ENCODE results near the gene ADGRG1.

DNA sequence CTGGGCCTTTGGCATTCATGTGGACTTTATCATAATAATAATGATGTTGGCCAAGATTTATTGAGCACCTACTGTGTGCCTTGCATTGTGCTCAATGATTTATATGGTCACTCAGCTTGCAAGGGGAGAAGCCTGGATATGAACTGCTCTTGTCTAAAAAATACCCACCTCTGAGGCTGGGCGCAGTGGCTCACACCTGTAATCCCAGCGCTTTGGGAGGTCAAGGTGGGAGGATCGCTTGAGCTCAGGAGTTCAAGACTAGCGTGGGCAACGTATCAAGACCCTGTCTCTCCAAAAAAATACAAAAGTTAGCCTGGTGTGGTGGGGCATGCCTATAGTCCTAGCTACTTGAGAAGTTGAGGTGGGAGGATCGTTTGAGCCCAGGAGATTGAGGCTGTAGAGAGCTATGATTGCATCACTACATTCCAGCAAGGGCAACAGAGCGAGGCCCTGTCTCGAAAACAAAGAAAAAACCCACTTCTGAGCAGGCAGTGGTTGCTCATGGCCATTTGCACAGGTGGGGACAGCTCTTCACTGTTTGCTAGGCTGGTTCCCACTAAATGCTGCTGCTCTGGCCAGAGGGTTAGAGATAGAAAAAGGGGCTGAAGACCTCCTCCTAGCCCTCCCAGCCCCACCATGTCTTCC, 4.3 kb upstream of the ADGRG1 start:
- TF ChIP-seq CTCF (conservative IDR thresholded peaks at IDR 0.05) (no peak), ZFX (IDR thresholded peaks at IDR 0.05) (no peak)
